Measurements from ENCODE around the gene SMYD4.

SMYD4 gene

DNA sequence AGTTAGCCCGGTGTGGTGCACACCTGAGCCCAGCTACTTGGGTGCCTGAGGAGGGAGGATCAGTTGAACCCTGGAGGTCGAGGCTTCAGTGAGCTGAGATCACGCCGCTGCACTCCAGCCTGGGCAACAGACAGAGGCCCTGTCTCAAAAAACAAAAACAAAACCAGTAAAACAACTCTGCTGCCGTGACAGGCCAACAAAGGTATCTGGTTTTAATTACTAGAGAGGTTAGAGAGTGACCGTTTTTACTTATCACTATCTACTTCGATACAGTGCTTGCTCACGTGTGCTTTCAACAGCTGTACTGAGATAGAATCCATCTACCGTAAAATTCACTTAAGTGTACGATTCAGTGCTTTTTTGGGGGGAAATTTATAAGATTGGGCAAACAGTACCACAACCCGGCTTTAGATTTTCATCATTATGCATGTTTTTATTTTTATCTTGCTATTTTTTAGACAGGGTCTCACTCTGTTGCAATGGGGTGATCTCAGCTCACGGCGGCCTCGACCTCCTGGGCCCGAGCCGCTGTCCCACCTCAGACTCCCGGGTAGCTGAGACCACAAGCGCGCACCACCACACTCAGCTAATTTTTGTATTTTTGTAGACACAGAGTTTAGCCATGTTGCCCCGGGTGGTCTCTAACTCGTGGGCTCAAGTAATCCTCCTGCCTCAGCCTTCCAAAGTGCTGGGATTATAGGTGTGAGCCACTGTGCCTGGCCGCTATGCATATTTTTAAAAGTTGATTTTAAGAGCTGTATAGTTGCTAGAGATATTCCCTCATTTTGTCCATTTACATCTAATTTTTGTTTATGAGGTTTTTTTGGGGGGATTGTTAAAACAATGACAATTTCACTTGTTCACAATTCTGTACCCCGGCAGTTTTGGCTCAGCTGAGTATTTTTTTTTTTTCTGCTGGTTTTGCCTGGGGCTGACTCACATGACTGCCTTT, 36.9 kb downstream of the SMYD4 start:
- Histone ChIP-seq H3K4me3 (no peak overlapping the region), H3K27ac (no peak overlapping the region)
- TF ChIP-seq CTCF (IDR thresholded peaks at IDR 0.05) = no peak
- DNase-seq (ENCODE audit: low spot score) = no peak

- DNase-seq (ENCODE audit: low spot score) = no peak
- H3K4me3 ChIP-seq = no peak overlapping the region
- no peak for TF ChIP-seq CTCF (IDR thresholded peaks at IDR 0.05)
- peak overlapping the region; percentile 42 to 49 for H3K27ac ChIP-seq
Measured at GRCh38 chr17:1789936-1790335, 39.8 kb downstream of the SMYD4 start.

GRCh38 chr17:1787301-1787902, 42.3 kb downstream of the SMYD4 start:
- DNase-seq (ENCODE audit: low spot score) = peak; percentile 92
- no peak for TF ChIP-seq CTCF (IDR thresholded peaks at IDR 0.05)
- Histone ChIP-seq H3K4me3 (no peak overlapping the region), H3K27ac (peak overlapping the region; percentile 88 to 93)

DNA sequence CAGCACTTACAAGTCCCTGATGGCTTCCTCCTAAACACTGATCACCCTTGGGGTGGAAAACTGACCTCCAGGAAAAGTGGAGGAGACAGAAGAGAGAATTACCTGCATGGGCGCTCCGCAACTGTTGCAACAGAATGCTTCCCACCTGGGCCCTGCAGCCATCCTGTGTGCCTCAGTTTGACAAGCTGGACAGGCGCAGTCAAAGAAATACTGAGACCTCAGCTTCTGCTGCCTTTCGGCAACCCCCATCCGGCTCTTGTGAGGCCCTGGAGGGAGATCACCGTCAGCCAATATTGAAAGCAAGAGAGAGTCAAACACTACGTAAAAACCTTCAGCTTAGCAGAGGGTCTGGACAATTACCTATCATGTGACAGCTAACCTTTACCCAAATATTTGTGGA, 43.0 kb downstream of the SMYD4 start:
- TF ChIP-seq CTCF (IDR thresholded peaks at IDR 0.05) = no peak
- no peak overlapping the region for H3K4me3 ChIP-seq
- no peak for DNase-seq (ENCODE audit: low spot score)
- peak overlapping the region; percentile 88 to 93 for H3K27ac ChIP-seq

GRCh38 chr17:1785930-1786329, 43.8 kb downstream of the SMYD4 start:
- peak overlapping the region; percentile 88 to 93 for H3K27ac ChIP-seq
- H3K4me3 ChIP-seq = no peak overlapping the region
- DNase-seq (ENCODE audit: low spot score) = no peak
- no peak for TF ChIP-seq CTCF (IDR thresholded peaks at IDR 0.05)

DNA sequence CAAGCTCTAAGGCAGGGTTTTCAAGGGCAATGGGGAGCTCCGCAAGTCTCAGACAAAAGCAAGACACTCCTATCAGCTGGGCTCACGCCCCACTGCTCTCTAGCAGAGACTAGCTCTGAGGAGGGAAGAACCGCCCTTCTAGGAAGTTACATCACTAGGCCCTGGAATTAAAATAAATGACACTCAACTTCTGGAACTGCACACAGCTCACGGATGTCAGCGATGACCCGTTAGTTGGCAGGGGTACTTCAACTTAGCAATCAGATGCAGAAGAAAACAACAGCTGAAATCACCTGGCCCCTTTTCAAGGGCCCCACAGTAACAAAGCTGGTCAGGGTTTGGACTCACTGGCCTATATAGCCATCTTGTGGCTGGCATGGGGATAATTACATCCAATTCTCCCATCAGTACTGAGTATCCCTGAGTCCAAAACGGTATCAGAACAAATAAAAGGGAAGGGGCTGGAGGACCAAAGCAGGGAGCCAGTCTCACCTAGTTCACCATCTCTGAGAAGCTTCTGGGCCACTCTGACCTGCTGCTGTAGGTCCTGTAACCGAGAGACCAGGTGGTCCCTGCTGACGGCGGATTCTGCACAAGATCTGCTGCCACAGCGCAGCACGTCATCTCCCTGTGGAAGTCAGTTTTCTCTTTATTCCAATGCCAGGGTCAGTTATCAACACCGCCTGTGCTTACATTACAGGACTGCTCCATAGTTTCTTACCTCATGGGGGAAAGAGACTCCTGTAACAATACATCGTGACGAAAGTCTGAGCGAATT, 45.7 kb downstream of the SMYD4 start:
- TF ChIP-seq CTCF (IDR thresholded peaks at IDR 0.05) = peak; percentile 65
- DNase-seq (ENCODE audit: low spot score) = peak; percentile 95
- peak overlapping the region; percentile 63 for H3K4me3 ChIP-seq

More for the DNA sequence above, 45.7 kb downstream of the SMYD4 start:
- peak overlapping the region; percentile 95 to 100 for H3K27ac ChIP-seq

All from coronary artery (tissue), 2 donors.